Measurements from ENCODE around the gene RFK.
"Not testable (repeated sequence)": the region's sequence is repeated elsewhere in the genome, so short reads cannot be mapped to it uniquely, and the experiment has no call there.

The RFK gene

GRCh38 chr9:76394195-76394959 lies at the start of gene RFK:
Gene RFK (minus strand): TSS chr9:76394426. CDS start chr9:76394171, 255 bp downstream.
- DNase-seq (ENCODE audit: low read depth in 2 of 2): peak; percentile 82 to 84

- no peak for DNase-seq (ENCODE audit: low read depth in 2 of 2)
Measured at GRCh38 chr9:76443887-76444286, 49.7 kb upstream of the RFK start.

- DNase-seq (ENCODE audit: low read depth in 2 of 2): no peak
Measured at GRCh38 chr9:76441551-76442322, 47.5 kb upstream of the RFK start.

- DNase-seq (ENCODE audit: low read depth in 2 of 2): no peak
Measured at GRCh38 chr9:76438841-76439588, 44.8 kb upstream of the RFK start.

- not testable (repeated sequence) for DNase-seq (ENCODE audit: low read depth in 2 of 2)
Measured at GRCh38 chr9:76437017-76437699, 42.9 kb upstream of the RFK start.

GRCh38 chr9:76434897-76435296 lies 40.7 kb upstream of the RFK start:
- not testable (repeated sequence) for DNase-seq (ENCODE audit: low read depth in 2 of 2)

GRCh38 chr9:76433836-76434235 lies 39.6 kb upstream of the RFK start:
- DNase-seq (ENCODE audit: low read depth in 2 of 2): no peak

GRCh38 chr9:76433406-76433805 lies 39.2 kb upstream of the RFK start:
- DNase-seq (ENCODE audit: low read depth in 2 of 2): no peak

GRCh38 chr9:76431601-76432000 lies 37.4 kb upstream of the RFK start:
- DNase-seq (ENCODE audit: low read depth in 2 of 2): no peak

- no peak for DNase-seq (ENCODE audit: low read depth in 2 of 2)
Measured at GRCh38 chr9:76426807-76427419, 32.7 kb upstream of the RFK start.

GRCh38 chr9:76425677-76426453 lies 31.6 kb upstream of the RFK start:
- DNase-seq (ENCODE audit: low read depth in 2 of 2): no peak

GRCh38 chr9:76424491-76424890 lies 30.3 kb upstream of the RFK start:
- no peak for DNase-seq (ENCODE audit: low read depth in 2 of 2)

GRCh38 chr9:76423216-76424177 lies 29.3 kb upstream of the RFK start:
- DNase-seq (ENCODE audit: low read depth in 2 of 2): no peak

- DNase-seq (ENCODE audit: low read depth in 2 of 2): no peak
Measured at GRCh38 chr9:76419782-76420380, 25.7 kb upstream of the RFK start.

GRCh38 chr9:76417394-76417793 lies 23.2 kb upstream of the RFK start:
- DNase-seq (ENCODE audit: low read depth in 2 of 2): no peak

GRCh38 chr9:76415731-76416130 lies 21.5 kb upstream of the RFK start:
- no peak for DNase-seq (ENCODE audit: low read depth in 2 of 2)

GRCh38 chr9:76415154-76415553 lies 20.9 kb upstream of the RFK start:
- no peak for DNase-seq (ENCODE audit: low read depth in 2 of 2)

GRCh38 chr9:76414661-76415060 lies 20.4 kb upstream of the RFK start:
- DNase-seq (ENCODE audit: low read depth in 2 of 2): no peak

- DNase-seq (ENCODE audit: low read depth in 2 of 2): no peak
Measured at GRCh38 chr9:76413658-76414057, 19.4 kb upstream of the RFK start.
